Measurements from ENCODE around the gene CACNA2D4. TPM values are rescaled to one million over a fixed set of nuclear protein-coding genes. Genes with fewer than 3 reads are reported as not detected.

CACNA2D4 gene
- total RNA-seq, 4 donors from 2014 or later = 10.1 to 16.2 (median 11.4) TPM

DNA sequence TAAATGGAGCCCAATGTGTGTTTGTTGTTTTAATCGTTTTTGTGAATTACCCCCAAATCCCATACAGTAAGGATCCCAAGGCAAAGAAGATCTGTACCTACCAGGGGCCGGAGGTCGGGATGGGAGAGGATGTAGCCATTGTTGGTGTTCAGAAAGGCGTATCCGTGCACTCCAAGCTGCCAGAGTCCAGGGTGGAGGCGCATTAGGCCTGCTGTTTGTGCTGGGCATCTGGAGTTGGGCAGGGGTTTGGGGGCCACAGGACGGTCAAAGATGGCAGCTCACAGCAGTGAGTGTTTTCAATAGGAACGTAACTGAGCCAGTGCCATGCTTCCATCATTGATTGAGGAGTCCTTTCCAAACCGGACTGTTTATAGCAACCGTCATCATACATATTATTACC, 40.2 kb downstream of the CACNA2D4 start:
- Histone ChIP-seq H3K9me3 (no peaks in the 10 kb centered on the region), H3K27ac (no peak overlapping the region), H3K36me3 (no peaks in the 10 kb centered on the region), H3K4me3 (no peak overlapping the region), H3K4me1 (no peaks in the 10 kb centered on the region), H3K27me3 (no peaks in the 10 kb centered on the region)
- 94 to 95% methylated on average over 10 of the region's 10 CpGs for WGBS, 2 donors
- no peak for DNase-seq (ENCODE audit: low spot score in 2 of 2)
- TF ChIP-seq POLR2A (IDR thresholded peaks at IDR 0.05) (no peak), EP300 (IDR thresholded peaks at IDR 0.05) (no peak)
- TF ChIP-seq, protein P1, sequence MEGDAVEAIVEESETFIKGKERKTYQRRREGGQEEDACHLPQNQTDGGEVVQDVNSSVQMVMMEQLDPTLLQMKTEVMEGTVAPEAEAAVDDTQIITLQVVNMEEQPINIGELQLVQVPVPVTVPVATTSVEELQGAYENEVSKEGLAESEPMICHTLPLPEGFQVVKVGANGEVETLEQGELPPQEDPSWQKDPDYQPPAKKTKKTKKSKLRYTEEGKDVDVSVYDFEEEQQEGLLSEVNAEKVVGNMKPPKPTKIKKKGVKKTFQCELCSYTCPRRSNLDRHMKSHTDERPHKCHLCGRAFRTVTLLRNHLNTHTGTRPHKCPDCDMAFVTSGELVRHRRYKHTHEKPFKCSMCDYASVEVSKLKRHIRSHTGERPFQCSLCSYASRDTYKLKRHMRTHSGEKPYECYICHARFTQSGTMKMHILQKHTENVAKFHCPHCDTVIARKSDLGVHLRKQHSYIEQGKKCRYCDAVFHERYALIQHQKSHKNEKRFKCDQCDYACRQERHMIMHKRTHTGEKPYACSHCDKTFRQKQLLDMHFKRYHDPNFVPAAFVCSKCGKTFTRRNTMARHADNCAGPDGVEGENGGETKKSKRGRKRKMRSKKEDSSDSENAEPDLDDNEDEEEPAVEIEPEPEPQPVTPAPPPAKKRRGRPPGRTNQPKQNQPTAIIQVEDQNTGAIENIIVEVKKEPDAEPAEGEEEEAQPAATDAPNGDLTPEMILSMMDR (IDR thresholded peaks at IDR 0.05) = no peak

DNA sequence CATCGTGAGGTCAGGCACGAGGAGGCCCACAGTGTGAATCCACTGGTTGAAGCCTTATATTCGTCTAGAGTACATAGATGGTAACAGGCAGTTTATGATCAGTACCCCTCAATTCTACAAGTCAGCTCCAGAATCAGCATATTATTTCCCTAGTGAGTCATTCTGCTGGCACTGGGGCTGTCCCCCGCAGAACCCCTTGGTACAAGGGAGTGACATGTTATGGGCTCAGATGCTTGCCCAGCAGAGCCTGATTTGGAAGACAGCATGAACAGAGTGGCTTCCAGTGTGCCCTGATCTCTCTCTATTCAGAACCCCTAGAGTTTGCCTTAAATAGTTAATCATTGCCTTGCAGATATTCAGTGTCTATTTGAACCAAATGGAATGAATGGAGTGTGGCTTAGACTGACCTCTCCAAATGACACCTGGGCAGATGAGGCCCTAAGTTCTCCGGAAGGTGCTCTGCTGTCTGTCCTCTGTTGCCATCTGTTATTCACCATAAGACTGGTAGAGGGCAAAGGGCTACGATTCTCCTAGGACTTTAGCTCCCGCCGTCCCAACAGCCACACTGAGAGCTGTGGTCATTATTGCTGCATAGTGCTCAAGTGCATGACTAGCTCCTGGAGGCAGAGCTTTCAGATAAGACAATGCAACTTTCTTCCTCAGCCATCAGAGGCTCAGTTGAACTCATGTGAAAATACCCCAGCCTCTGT, 41.1 kb downstream of the CACNA2D4 start:
- Histone ChIP-seq H3K27me3 (no peaks in the 10 kb centered on the region), H3K4me3 (no peak overlapping the region), H3K9me3 (no peaks in the 10 kb centered on the region), H3K36me3 (no peaks in the 10 kb centered on the region), H3K4me1 (no peaks in the 10 kb centered on the region), H3K27ac (no peak overlapping the region)
- TF ChIP-seq POLR2A (IDR thresholded peaks at IDR 0.05) (no peak), EP300 (IDR thresholded peaks at IDR 0.05) (no peak)
- TF ChIP-seq, protein P1 (IDR thresholded peaks at IDR 0.05) = no peak
- 79 to 84% methylated on average over 8 of the region's 8 CpGs for WGBS, 2 donors
- peak in 1 of 2 donors; percentile 1 for DNase-seq (ENCODE audit: low spot score in 2 of 2)

DNA sequence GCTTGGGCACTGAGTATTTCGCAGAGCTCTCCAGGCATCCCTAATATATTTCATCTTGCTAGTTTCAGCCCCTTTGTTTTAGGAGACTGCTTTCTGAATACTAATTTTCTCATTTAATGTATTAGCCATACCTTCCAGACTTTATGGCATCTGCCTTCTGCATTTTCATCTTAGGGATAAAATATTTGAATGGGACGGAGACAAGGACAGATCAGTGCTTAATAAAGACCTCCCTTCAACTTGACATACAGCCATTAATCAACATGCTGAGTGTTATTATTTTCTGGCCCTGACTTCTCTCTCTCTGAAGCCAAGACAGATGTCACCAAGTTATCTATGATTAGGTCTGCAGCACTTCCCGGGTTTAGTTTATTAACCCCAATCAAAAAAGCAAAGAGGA, 42.4 kb downstream of the CACNA2D4 start:
- H3K4me1 ChIP-seq = no peaks in the 10 kb centered on the region
- no peak overlapping the region for H3K27ac ChIP-seq
- no peak overlapping the region for H3K4me3 ChIP-seq
- TF ChIP-seq POLR2A (IDR thresholded peaks at IDR 0.05) (no peak), EP300 (IDR thresholded peaks at IDR 0.05) (no peak)
- TF ChIP-seq, protein P1 (IDR thresholded peaks at IDR 0.05) = no peak
- no peaks in the 10 kb centered on the region for H3K27me3 ChIP-seq
- WGBS, 2 donors = 72 to 80% methylated on average over 3 of the region's 3 CpGs
- DNase-seq (ENCODE audit: low spot score in 2 of 2) = no peak
- H3K9me3 ChIP-seq = no peaks in the 10 kb centered on the region
- H3K36me3 ChIP-seq = no peaks in the 10 kb centered on the region

DNA sequence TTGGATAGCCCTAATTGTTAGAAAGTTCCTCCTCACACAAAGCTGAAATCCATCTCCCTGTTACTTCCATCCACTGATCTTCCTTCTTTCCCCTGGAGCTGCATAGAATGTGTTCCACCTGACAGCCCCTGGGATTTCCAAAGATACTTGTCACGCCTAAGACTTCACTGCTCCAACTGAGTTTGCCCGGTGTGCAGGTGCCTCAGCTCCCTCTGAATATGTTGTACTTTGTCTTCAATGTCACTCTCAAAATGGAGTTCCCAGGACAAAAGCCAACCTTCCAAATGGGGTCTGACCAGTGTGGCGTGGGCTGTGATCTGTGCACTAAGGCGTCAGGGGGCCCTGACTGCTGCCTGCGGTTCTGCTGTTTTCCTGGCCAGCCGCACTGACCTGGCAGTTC, 42.8 kb downstream of the CACNA2D4 start:
- Histone ChIP-seq H3K36me3 (no peaks in the 10 kb centered on the region), H3K4me1 (no peaks in the 10 kb centered on the region), H3K27me3 (no peaks in the 10 kb centered on the region), H3K27ac (no peak overlapping the region), H3K4me3 (no peak overlapping the region), H3K9me3 (no peaks in the 10 kb centered on the region)
- no peak for DNase-seq (ENCODE audit: low spot score in 2 of 2)
- 58 to 78% methylated on average over 6 of the region's 6 CpGs for WGBS, 2 donors
- TF ChIP-seq POLR2A (IDR thresholded peaks at IDR 0.05) = no peak
- TF ChIP-seq, protein P1 (IDR thresholded peaks at IDR 0.05) = no peak

DNA sequence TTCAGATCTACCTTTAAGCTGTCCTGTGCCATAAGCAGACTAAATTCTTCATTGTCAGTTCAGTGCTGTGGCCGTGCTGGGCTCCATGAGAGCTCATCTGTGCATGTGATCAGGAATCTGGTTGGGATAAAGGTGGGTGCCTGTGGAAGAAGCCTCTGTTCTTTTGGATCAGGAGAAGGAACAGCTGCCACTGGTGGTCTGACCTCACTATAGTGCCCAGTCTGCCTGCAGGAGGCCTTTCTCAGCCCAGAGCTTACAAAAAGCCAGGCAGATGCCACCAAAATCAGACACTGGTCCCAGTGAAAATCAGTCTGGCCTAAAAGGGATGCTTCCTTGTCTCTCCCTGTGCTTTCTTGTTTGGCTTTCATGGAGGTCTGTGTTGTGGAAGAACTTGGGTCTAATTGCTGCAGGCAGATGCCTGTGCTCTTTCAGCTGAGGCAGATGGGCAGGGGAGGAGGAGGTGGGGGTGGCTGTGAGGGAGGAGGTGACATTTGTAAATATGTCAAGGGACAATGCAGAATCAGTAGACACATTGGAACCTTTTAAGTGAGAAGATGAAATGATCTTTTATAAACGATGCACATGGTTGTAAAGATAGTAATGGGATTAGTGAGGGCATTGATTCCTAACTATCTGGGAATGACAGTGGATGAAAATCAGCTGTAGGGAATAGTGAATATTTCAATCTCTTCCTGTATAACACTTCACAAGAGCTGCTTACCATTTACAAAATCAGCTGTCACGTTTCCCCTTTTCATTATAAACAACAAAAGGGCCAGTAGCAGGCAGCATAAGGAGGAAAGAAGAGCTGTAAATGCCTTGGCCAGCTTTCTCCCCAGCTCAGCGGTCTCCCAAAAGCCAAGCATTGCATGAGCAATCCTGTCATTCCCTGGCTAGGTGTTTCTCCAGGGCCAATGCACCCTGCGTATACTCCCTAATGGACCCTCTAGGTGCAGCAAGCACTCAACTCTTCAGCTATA, 44.6 kb downstream of the CACNA2D4 start:
- Histone ChIP-seq H3K27ac (no peak overlapping the region), H3K4me3 (no peak overlapping the region), H3K9me3 (peaks cover 0 to 14% (median 0%) of the 10 kb centered on the region in 4 donors), H3K4me1 (no peaks in the 10 kb centered on the region), H3K36me3 (no peaks in the 10 kb centered on the region), H3K27me3 (no peaks in the 10 kb centered on the region)
- WGBS, 2 donors = 79 to 80% methylated on average over 5 of the region's 5 CpGs
- no peak for DNase-seq (ENCODE audit: low spot score in 2 of 2)
- TF ChIP-seq POLR2A (IDR thresholded peaks at IDR 0.05) (no peak), EP300 (IDR thresholded peaks at IDR 0.05) (no peak)
- TF ChIP-seq, protein P1 (IDR thresholded peaks at IDR 0.05) = no peak
